Liver (tissue), 9 donors: ENCODE data around the gene MEX3C. TPM values are rescaled to one million over a fixed set of nuclear protein-coding genes. Genes with fewer than 3 reads are reported as not detected.

ENCODE experiments used
- DNase-seq: peaks from one replicate; pipeline ENCODE4 v3.0.0-alpha.2; 2017; ENCODE audit warnings: low spot score
- H3K27ac ChIP-seq, 2 donors: one replicate each; pipeline ENCODE4 v1.7.0; 2013; ENCODE audit warnings: inconsistent platforms in 2 of 2, low read length in 2 of 2, control low read depth in 1 of 2, low read depth in 1 of 2, mild to moderate bottlenecking in 1 of 2
- H3K27me3 ChIP-seq, 4 donors: one replicate each; pipeline versions ENCODE4 v1.6.1 to v1.7.0; 2013; ENCODE audit warnings: low read length in 3 of 4, inconsistent platforms in 1 of 4, mild to moderate bottlenecking in 1 of 4, moderate library complexity in 1 of 4; ENCODE audit not compliant: control insufficient read depth in 4 of 4, insufficient read depth in 4 of 4
- H3K36me3 ChIP-seq, 4 donors: one replicate each; pipeline versions ENCODE4 v1.6.1 to v1.7.0; 2013; ENCODE audit warnings: low read length in 3 of 4, mild to moderate bottlenecking in 3 of 4, low read depth in 1 of 4, moderate library complexity in 1 of 4; ENCODE audit not compliant: control insufficient read depth in 4 of 4, insufficient read depth in 3 of 4
- H3K4me1 ChIP-seq, 4 donors: one replicate each; pipeline versions ENCODE4 v1.6.1 to v1.7.0; 2013; ENCODE audit warnings: low read length in 3 of 4, mild to moderate bottlenecking in 3 of 4, moderate library complexity in 1 of 4; ENCODE audit not compliant: control insufficient read depth in 4 of 4, insufficient read depth in 4 of 4
- H3K4me3 ChIP-seq, 3 donors: one replicate each; pipeline versions ENCODE4 v1.6.1 to v1.7.0; 2013; ENCODE audit warnings: low read length in 3 of 3, control low read depth in 1 of 3, low read depth in 1 of 3, mild to moderate bottlenecking in 1 of 3
- H3K9ac ChIP-seq, 2 donors: one replicate each; pipeline ENCODE4 v1.7.0; 2013; ENCODE audit warnings: low read length in 2 of 2, mild to moderate bottlenecking in 2 of 2, moderate library complexity in 2 of 2, control low read depth in 1 of 2, low read depth in 1 of 2
- H3K9me3 ChIP-seq, 4 donors: one replicate each; pipeline versions ENCODE4 v1.6.1 to v1.7.0; 2013; ENCODE audit warnings: low read length in 3 of 4; ENCODE audit not compliant: control insufficient read depth in 4 of 4
- CTCF ChIP-seq: fragments of 150-350 bp; IDR thresholded peaks from 2 replicates; pipeline ENCODE4 v1.5.1; 2017; ENCODE audit warnings: improper control_type of control experiment, low read depth, low read length; ENCODE audit not compliant: missing input control
- EGR1 ChIP-seq, 2 donors: IDR thresholded peaks; 2 replicates each; pipeline ENCODE4 v1.6.1; 2016 to 2018; ENCODE audit warnings: antibody characterized with exemption in 2 of 2, low read depth in 2 of 2
- FOXA2 ChIP-seq: IDR thresholded peaks from 2 replicates; pipeline ENCODE4 v1.6.1; 2016; ENCODE audit warnings: antibody characterized with exemption
- GABPA ChIP-seq, 2 donors: IDR thresholded peaks in 1 of 2; conservative IDR thresholded peaks in 1 of 2; 2 replicates each; pipeline ENCODE4 v1.6.1; 2016; ENCODE audit warnings: antibody characterized with exemption in 2 of 2, mild to moderate bottlenecking in 1 of 2, moderate library complexity in 1 of 2
- HNF4A ChIP-seq, 2 donors: conservative IDR thresholded peaks; 2 replicates each; pipeline ENCODE4 v1.6.1; 2016; ENCODE audit warnings: antibody characterized with exemption in 2 of 2, mild to moderate bottlenecking in 2 of 2
- HNF4G ChIP-seq: IDR thresholded peaks from 2 replicates; pipeline ENCODE4 v1.6.1; 2016; ENCODE audit warnings: antibody characterized with exemption
- JUND ChIP-seq, 2 donors: IDR thresholded peaks; 2 replicates each; pipeline ENCODE4 v1.6.1; 2016; ENCODE audit warnings: antibody characterized with exemption in 2 of 2
- REST ChIP-seq: IDR thresholded peaks from 2 replicates; pipeline ENCODE4 v1.6.1; 2016; ENCODE audit warnings: antibody characterized with exemption, mild to moderate bottlenecking
- RXRA ChIP-seq, 2 donors: IDR thresholded peaks; 2 replicates each; pipeline ENCODE4 v1.6.1; 2017 to 2018; ENCODE audit warnings: antibody characterized with exemption in 2 of 2, mild to moderate bottlenecking in 1 of 2
- SP1 ChIP-seq: IDR thresholded peaks from 2 replicates; pipeline ENCODE4 v1.6.1; 2018; ENCODE audit warnings: antibody characterized with exemption, mild to moderate bottlenecking
- TAF1 ChIP-seq: conservative IDR thresholded peaks from 2 replicates; pipeline ENCODE4 v1.6.1; 2016; ENCODE audit warnings: antibody characterized with exemption, mild to moderate bottlenecking
- YY1 ChIP-seq: IDR thresholded peaks from 2 replicates; pipeline ENCODE4 v1.6.1; 2016; ENCODE audit warnings: antibody characterized with exemption, mild to moderate bottlenecking
- ZBTB33 ChIP-seq: IDR thresholded peaks from 2 replicates; pipeline ENCODE4 v1.6.1; 2016; ENCODE audit warnings: antibody characterized with exemption
- WGBS: extraction: QIAGEN DNeasy Blood & Tissue Kit; methylation state at CpG from one replicate; pipeline ENCODE4 v1.1.7; 2013; 5-methylcytosine and 5-hydroxymethylcytosine counted together
- polyA plus RNA-seq, 2 donors: library from polyadenylated mRNA; stranded (reverse) in 1 of 2; unstranded in 1 of 2; fragments of 200-250 nt in 1 of 2; fragments of >200 nt in 1 of 2; fragmentation: Nextera tagmentation in 1 of 2; extraction: Ambion mirVana in 1 of 2; gene quantifications; one replicate each; pipeline versions ENCODE4 v1.2.1 to v1.2.3, GENCODE V29; 2013 to 2015
- total RNA-seq, 2 donors: library from RNA; depleted of rRNA; stranded (reverse); fragments of >200 nt; gene quantifications; one replicate each; pipeline ENCODE4 v1.2.3, GENCODE V29; 2014
- TF ChIP-seq, protein P1 (sequence below): IDR thresholded peaks from 2 replicates; pipeline ENCODE4 v1.6.1; 2016; ENCODE audit warnings: antibody characterized with exemption
- donor health status: healthy.
- donor health status: healthy.
- donor health status: healthy.
- donor health status: healthy.
- donor health status: healthy.

Gene MEX3C
- total and polyA plus RNA-seq, 4 donors: 2.7 to 16.1 (median 8.6) TPM

DNA sequence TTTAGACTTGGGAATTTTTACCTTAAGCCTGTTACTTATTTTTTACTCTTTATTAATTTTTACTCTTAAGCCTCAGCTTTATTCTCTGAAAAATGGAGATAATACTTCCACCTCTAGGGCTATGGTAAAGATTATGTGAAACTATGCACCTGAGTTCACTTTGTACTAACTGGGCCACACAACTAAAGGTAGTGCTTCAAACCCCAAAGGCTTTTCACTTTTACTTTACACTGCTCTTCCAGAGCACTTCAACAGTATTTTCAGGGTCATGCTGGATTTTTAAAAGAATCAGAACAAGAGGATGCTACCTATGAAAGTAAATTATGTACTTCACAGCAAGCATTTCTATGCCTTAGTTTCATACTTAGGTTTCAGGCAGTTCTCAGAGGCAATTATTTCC, 27.8 kb downstream of the MEX3C start:
- Histone ChIP-seq H3K27me3 (no peaks in the 10 kb centered on the region), H3K27ac (no peak overlapping the region), H3K36me3 (peaks cover 0 to 1% (median 0%) of the 10 kb centered on the region in 4 donors), H3K9me3 (no peaks in the 10 kb centered on the region), H3K9ac (no peak overlapping the region), H3K4me1 (peaks cover 0 to 4% (median 2%) of the 10 kb centered on the region in 4 donors), H3K4me3 (no peak overlapping the region)
- DNase-seq: no peak
- no peak for TF ChIP-seq JUND (IDR thresholded peaks at IDR 0.05)
- no peak for TF ChIP-seq HNF4G
- no peak for TF ChIP-seq YY1
- TF ChIP-seq GABPA (IDR thresholded peaks at IDR 0.05 in 1 of 2, conservative IDR thresholded peaks at IDR 0.05 in 1 of 2): no peak
- no peak for TF ChIP-seq EGR1 (IDR thresholded peaks at IDR 0.05; ENCODE audit: low read depth in 2 of 2)
- no peak for TF ChIP-seq CTCF
- TF ChIP-seq TAF1: no peak
- TF ChIP-seq REST: no peak
- no peak for TF ChIP-seq SP1
- no peak for TF ChIP-seq FOXA2
- TF ChIP-seq HNF4A (conservative IDR thresholded peaks at IDR 0.05): no peak
- TF ChIP-seq, protein P1, sequence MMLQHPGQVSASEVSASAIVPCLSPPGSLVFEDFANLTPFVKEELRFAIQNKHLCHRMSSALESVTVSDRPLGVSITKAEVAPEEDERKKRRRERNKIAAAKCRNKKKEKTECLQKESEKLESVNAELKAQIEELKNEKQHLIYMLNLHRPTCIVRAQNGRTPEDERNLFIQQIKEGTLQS: no peak

DNA sequence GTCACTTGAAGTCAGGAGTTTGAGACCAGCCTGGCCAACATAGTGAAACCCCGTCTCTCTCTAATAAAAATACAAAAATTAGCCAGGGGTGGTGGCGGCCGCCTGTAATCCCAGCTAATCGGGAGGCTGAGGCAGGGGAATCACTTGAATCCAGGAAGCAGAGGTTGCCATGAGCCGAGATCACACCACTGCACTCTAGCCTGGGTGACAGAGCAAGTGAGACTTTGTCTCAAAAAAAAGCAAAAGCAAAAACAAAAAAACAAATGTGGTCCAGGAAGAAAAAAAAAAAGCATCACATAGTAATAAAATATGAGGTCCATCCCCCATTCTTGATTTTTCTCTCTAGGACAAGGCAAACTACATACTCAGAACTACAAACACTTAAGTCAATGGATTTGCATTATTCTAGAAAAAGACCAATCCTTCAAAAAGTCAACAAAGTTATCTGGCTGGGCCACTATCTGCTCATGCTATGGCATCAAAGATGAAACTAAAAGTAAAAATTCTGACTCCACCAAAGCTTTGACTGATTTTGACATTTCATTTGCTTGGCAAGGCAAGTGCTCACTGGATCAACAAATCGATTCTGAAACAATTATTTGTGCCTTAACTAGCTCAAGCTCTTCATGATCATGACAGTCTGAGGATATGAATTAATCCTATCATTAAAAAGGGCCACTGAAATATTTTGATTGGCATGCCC, 28.4 kb downstream of the MEX3C start:
- no peaks in the 10 kb centered on the region for H3K27me3 ChIP-seq
- no peak overlapping the region for H3K4me3 ChIP-seq
- TF ChIP-seq TAF1 (no peak), FOXA2 (peak; percentile 22), SP1 (peak; percentile 12), YY1 (peak; percentile 36), RXRA (IDR thresholded peaks at IDR 0.05) (peak in 1 of 2 donors; percentile 24), ZBTB33 (no peak)
- no peak for DNase-seq
- H3K4me1 ChIP-seq: peaks cover 0 to 4% (median 2%) of the 10 kb centered on the region in 4 donors
- H3K27ac ChIP-seq: no peak overlapping the region
- H3K9ac ChIP-seq: no peak overlapping the region
- peaks cover 0 to 1% (median 0%) of the 10 kb centered on the region in 4 donors for H3K36me3 ChIP-seq
- 85% methylated on average over 6 of the region's 6 CpGs for WGBS
- H3K9me3 ChIP-seq: no peaks in the 10 kb centered on the region
